Measurements from ENCODE around the gene GNAI3.

GNAI3 gene

GRCh38 chr1:109598655-109599054 lies 50.2 kb downstream of the GNAI3 start:
- DNase-seq: no peak

GRCh38 chr1:109603229-109603628 lies 54.8 kb downstream of the GNAI3 start:
- DNase-seq: no peak

GRCh38 chr1:109605381-109605780 lies 57.0 kb downstream of the GNAI3 start:
- no peak for DNase-seq

- no peak for DNase-seq
These were observed 61.5 kb downstream of the GNAI3 start for GRCh38 chr1:109609881-109610280.

GRCh38 chr1:109610609-109611307 lies 62.3 kb downstream of the GNAI3 start:
- DNase-seq: peak; percentile 16

GRCh38 chr1:109611308-109611990 lies 63.0 kb downstream of the GNAI3 start:
- DNase-seq: no peak

- no peak for DNase-seq
These were observed 65.1 kb downstream of the GNAI3 start for GRCh38 chr1:109613361-109614147.

GRCh38 chr1:109615879-109616278 lies 67.5 kb downstream of the GNAI3 start:
- DNase-seq: no peak

- DNase-seq: no peak
These were observed 68.0 kb downstream of the GNAI3 start for GRCh38 chr1:109616391-109616790.

GRCh38 chr1:109617291-109617801 lies 68.9 kb downstream of the GNAI3 start:
- DNase-seq: peak; percentile 74

GRCh38 chr1:109618661-109619575 lies 70.5 kb downstream of the GNAI3 start:
- DNase-seq: no peak

- peak; percentile 75 for DNase-seq
These were observed 71.4 kb downstream of the GNAI3 start, which contains the start of the genes AMPD2 and GNAT2 for GRCh38 chr1:109619576-109620400. TSS of gene AMPD2 (plus strand) at chr1:109619837. CDS start at chr1:109621176, 1,339 bp downstream. TSS of gene GNAT2 (minus strand) at chr1:109619616. CDS start at chr1:109612870, 6,746 bp downstream.

GRCh38 chr1:109620401-109620791 lies 72.0 kb downstream of the GNAI3 start:
- peak; percentile 59 for DNase-seq

GRCh38 chr1:109620841-109621286 lies 72.4 kb downstream of the GNAI3 start:
- DNase-seq: peak; percentile 71

- no peak for DNase-seq
These were observed 73.1 kb downstream of the GNAI3 start for GRCh38 chr1:109621379-109622136.

GRCh38 chr1:109622137-109622892 lies 73.9 kb downstream of the GNAI3 start:
- DNase-seq: no peak

GRCh38 chr1:109622895-109623294 lies 74.5 kb downstream of the GNAI3 start:
- no peak for DNase-seq

- no peak for DNase-seq
These were observed 75.3 kb downstream of the GNAI3 start for GRCh38 chr1:109623601-109624161.
